Activated CD8-positive, alpha-beta memory T cell treated with anti-CD3 and anti-CD28 coated beads, Interleukin-2, amount 50 U/mL, for 4 hours (primary cell): ENCODE results near the gene MYLK.

Source experiments
- DNase-seq: peaks from one replicate; pipeline ENCODE4 v3.0.0-alpha.2; 2020

MYLK gene

DNA sequence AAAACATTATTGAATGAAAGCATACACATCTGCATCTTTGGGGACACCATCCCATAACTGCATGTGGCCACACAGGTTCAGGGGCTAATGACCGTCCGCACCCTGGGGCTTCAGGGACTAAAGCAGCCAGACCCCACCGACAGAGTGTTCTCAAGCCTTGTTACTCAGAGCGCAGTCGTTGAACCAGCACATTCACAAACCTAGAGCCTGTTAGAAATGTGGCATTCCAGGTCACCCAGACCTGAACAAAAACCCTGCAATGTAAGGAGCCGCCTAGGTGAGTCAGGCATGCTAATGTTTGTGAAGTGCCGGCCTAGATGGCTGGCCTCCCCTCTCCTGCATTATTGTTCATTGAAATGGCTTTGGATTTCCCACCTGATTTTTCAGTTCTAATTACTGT lies 247.0 kb downstream of the MYLK start:
- DNase-seq, result no peak

GRCh38 chr3:123636431-123636841 lies 247.7 kb downstream of the MYLK start:
- no peak for DNase-seq

GRCh38 chr3:123635717-123636116 lies 248.4 kb downstream of the MYLK start:
- no peak for DNase-seq

- DNase-seq, result no peak
These were observed 248.9 kb downstream of the MYLK start for GRCh38 chr3:123635217-123635616.

GRCh38 chr3:123634149-123635051 lies 249.7 kb downstream of the MYLK start:
- no peak for DNase-seq

DNA sequence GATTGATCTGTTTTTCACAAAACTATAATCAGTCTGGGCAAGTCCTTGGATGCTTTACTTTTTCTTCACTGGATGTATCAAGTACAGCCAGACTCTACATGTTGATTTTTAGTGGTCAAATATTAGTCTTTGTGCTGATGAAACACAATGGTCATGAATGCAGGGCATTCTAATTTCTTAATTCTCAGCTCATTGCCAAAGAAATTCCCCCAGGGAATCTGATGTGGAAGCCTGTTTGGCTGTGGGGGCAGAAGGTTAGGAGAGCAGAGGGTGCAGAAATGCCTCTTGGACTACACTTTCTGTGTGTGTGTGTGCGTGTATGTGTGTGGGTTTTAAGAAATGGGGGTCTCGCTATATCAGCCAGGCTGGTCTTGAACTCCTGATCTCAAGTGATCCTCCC lies 250.6 kb downstream of the MYLK start:
- DNase-seq, result no peak

GRCh38 chr3:123632161-123632655 lies 251.9 kb downstream of the MYLK start:
- DNase-seq, result no peak

DNA sequence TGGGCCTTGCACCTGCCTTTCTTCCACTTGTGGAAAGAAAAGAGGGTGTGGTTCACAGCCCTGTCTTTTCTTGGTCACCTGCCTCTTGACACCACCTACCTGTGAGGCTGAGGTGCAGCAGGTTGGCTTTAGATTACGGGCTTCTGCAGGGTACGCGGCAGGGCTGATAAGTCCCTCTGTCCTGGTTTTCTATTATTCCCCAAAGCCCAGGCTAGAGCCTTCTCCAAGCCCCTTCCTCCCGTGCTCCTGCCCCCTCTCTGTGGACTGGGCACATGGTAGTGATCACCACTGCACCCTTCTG lies 254.4 kb downstream of the MYLK start:
- no peak for DNase-seq

DNA sequence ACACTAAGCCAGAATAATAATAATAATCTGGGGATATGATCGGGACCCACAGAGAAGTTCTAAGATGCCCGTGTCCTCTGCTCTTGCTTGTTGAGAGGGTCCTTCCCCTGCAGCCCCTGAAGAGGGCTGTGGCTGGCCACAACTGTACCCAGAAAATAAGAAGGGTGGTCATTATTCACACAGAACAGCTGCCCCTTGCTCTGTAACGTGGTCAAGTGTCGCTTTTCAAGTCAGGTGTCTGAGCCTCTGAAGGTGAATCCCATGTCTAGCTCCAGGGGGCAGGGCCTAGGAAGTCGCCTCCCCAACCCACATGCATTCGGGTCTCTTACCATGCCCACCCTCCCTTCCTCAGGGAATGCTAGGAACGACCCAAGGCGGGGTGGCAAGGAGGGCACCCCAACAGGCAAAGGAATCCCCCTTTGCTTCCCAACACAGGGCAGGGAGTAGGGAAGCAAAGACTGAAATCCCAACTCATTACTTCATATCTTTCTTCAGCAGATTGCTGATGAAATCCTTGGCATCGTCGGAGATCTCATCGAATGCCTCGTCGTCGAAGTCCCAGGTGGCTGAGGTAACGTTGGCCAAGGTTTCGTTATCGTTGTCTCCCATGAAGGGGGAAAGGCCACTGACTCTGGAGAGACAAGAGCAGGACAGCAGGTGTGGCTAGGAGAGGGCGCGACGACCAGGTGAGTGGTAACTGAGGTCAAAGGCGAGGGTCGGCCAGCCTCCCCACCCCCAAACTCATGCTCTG lies 255.0 kb downstream of the MYLK start:
- no peak for DNase-seq

- no peak for DNase-seq
These were observed 256.2 kb downstream of the MYLK start for GRCh38 chr3:123627673-123628670.

- no peak for DNase-seq
These were observed 257.3 kb downstream of the MYLK start for GRCh38 chr3:123626881-123627280.

DNA sequence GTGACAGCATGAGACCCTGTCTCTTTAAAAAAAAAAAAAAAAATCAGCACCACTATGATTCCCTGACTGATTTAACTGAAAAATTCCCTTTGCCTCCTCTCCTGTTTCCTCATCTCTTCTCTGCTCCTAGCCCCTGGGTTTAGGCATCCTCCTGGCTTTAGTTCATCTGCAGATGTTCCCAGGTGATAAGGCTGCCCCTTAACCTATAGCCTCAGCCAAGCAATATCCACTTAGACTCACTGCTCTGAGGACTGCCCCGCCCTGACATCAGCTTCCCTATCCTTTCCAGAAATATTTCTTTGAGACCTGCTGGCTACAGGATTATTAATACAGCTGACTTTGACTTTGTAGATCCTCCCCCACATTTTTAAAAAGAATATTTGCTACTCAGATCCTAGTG lies 259.8 kb downstream of the MYLK start:
- no peak for DNase-seq

GRCh38 chr3:123623346-123623880 lies 260.7 kb downstream of the MYLK start:
- no peak for DNase-seq

GRCh38 chr3:123622766-123623165 lies 261.4 kb downstream of the MYLK start:
- no peak for DNase-seq

GRCh38 chr3:123621850-123622189 lies 262.3 kb downstream of the MYLK start:
- no peak for DNase-seq

DNA sequence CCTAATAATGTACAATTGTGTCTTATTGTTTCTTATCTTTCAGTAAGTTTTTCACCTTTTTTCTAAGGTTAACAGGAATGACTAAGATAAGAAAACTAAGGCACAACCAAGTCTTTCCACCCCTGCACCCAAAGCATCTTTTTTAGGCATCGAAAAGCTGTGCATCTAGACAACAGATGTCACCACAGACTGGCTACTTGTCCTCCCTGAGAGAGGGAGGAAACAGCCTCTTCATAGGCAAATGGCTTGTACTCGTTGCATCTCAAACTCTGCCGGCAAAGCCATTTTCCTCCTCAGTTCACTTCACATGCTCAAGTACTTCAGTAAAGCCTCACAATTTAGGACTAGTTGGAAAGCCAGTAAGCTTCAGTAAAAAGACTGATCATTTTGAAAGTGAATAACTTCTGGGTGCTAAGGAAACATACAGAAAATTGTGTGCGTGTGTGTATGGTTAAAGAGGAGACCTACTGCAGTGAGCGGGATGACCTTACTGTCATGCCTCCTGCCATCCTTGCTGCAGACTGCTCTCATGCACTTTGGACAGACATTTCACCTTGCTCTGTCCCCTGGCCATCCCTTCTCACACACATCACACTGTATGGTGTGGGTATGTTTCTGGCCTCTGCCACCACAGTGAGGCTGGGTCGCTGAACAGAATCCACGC lies 262.8 kb downstream of the MYLK start:
- DNase-seq, result no peak

DNA sequence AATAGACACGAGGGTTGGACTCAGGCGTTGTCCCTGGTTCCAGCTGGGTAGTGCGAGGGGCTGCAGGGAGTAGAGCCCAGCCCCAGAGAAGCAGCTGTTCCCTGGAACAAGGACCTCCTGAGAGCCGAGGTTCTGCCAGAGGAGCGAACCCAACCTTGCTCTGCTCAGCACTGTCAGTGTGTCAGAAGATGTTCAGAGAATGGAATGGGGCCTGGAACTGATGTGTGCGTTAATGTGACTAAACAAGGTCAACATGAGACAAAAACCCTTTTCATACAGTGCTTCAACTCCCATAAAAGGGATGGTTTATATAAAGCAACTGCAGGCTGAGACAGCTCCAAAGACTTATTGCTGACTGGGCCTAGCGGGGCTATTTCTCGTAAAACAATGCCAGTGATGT lies 263.8 kb downstream of the MYLK start:
- no peak for DNase-seq

DNA sequence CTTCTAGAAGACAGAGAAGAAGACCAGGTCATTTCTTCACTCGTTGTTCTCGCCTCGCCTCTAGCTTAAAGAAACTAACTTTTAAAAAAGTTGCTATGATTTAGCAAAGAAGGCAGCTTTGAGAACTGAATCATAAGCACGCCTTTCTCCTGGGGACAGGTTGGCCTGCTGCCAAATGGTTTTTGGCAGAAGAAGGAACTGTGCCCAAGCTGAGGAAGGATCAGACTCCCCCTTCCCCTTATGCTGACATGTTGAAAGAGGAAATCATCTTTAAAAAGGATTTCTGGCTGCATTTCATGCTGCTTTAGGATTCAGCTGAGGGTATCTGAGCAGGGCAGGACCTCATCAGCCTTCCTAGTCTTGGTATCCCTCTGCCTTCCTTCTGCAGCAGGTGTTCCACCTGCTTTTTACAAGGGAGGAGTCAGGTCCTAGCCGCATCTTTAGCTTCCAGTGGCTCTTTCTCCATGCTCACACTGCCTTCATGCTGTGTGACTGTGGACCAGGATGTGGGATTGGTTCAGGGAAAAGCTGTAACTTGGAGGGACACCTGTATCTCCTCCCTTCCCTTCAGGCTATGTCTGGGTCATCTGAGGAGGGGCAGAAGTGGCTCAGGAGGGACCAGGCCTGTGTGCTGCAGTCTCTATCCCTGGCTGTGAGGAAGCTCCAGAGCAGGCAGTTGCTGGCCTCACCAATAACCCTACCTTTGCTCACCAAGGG lies 265.2 kb downstream of the MYLK start:
- no peak for DNase-seq

- no peak for DNase-seq
These were observed 265.9 kb downstream of the MYLK start for GRCh38 chr3:123618076-123618708.

GRCh38 chr3:123616593-123616992 lies 267.5 kb downstream of the MYLK start:
- no peak for DNase-seq

DNA sequence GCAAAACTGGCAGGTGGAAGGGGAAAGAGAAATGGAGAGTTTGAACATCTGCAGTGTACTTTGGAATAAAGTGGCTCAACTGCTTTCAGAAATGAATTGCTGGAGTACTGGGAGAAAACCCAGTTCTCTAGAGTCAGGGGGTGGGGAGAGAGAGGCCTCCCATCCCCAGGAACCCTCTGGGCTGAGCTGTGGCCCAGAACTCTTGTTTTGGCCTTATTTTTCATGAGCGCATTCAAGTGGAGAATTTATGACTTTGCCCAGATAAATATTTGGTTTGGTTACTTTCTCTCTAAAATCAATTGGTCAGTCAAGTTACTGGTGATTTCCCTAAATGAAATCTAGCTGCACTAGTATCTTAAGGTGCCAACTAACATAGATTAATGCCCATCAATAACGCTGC lies 270.6 kb downstream of the MYLK start:
- no peak for DNase-seq
